ENCODE data around the gene RIMBP2.

Gene RIMBP2

GRCh38 chr12:130440411-130441080, 275.6 kb downstream of the RIMBP2 start:
- no peaks in the 10 kb centered on the region for H3K9me3 ChIP-seq (ENCODE audit: control insufficient read depth, low read length)
- H3K4me1 ChIP-seq: no peaks in the 10 kb centered on the region
- peaks cover 22% of the 10 kb centered on the region for H3K79me2 ChIP-seq
- no peak overlapping the region for H3K4me3 ChIP-seq (ENCODE audit: low read depth, low read length)
- no peak overlapping the region for H3K27ac ChIP-seq
- no peaks in the 10 kb centered on the region for H3K27me3 ChIP-seq (ENCODE audit: control insufficient read depth, insufficient read depth, low read length)
- H3K9ac ChIP-seq: no peak overlapping the region
- no peak overlapping the region for H3K4me2 ChIP-seq (ENCODE audit: low read length)
- no peak overlapping the region for H2AFZ ChIP-seq
- TF ChIP-seq, protein P1, sequence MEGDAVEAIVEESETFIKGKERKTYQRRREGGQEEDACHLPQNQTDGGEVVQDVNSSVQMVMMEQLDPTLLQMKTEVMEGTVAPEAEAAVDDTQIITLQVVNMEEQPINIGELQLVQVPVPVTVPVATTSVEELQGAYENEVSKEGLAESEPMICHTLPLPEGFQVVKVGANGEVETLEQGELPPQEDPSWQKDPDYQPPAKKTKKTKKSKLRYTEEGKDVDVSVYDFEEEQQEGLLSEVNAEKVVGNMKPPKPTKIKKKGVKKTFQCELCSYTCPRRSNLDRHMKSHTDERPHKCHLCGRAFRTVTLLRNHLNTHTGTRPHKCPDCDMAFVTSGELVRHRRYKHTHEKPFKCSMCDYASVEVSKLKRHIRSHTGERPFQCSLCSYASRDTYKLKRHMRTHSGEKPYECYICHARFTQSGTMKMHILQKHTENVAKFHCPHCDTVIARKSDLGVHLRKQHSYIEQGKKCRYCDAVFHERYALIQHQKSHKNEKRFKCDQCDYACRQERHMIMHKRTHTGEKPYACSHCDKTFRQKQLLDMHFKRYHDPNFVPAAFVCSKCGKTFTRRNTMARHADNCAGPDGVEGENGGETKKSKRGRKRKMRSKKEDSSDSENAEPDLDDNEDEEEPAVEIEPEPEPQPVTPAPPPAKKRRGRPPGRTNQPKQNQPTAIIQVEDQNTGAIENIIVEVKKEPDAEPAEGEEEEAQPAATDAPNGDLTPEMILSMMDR (IDR thresholded peaks at IDR 0.05): no peak
- no peaks in the 10 kb centered on the region for H3K36me3 ChIP-seq (ENCODE audit: control insufficient read depth, insufficient read depth, low read length)

DNA sequence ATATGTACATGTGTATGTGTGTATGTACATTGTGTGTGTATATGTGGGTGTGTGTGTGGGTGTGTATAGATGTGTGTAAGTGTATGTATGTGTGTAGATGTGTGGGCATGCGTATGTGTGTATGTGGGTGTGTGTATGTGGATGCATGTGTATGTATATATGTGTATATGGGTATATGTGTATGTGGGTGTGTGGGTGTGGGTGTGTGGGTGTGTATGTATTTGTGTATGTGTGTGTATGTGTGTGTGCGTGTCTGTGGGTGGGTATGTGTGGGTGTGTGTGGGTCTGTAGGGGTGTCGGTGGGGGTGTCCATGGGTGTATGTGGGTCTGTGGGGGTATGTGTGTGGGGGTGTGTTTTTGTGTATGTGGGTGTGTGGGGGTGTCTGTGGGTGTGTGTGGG, 276.8 kb downstream of the RIMBP2 start:
- Histone ChIP-seq H3K4me3 (ENCODE audit: low read depth, low read length) (no peak overlapping the region), H3K27ac (no peak overlapping the region)
- TF ChIP-seq, protein P1 (IDR thresholded peaks at IDR 0.05): no peak

DNA sequence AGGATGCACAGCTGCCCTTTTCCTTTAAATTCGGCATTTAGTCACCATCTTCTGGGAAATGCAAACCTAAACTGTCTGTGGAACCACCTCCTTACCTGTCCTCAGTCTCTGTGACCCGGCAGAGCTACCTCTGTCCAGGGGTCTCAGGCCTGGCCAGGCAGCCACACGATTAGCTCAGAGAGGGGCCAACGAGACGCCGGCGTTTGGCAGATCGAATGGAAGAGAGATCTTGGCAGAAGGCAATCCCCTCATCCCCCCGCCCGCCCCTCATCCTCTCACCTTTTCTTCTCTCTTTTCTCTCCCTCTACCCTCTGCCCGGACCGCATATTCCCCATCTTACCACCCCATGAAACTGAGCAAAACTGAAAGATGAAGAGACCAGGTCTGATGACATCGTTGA, 277.4 kb downstream of the RIMBP2 start:
- Histone ChIP-seq H3K27me3 (ENCODE audit: control insufficient read depth, insufficient read depth, low read length) (no peaks in the 10 kb centered on the region), H3K36me3 (ENCODE audit: control insufficient read depth, insufficient read depth, low read length) (no peaks in the 10 kb centered on the region), H2AFZ (no peak overlapping the region), H3K27ac (no peak overlapping the region), H3K79me2 (peaks cover 22% of the 10 kb centered on the region), H3K9me3 (ENCODE audit: control insufficient read depth, low read length) (no peaks in the 10 kb centered on the region), H3K4me2 (ENCODE audit: low read length) (no peak overlapping the region), H3K4me3 (ENCODE audit: low read depth, low read length) (no peak overlapping the region), H3K4me1 (no peaks in the 10 kb centered on the region), H3K9ac (no peak overlapping the region)
- TF ChIP-seq, protein P1 (IDR thresholded peaks at IDR 0.05): no peak

More for the DNA sequence above, 276.8 kb downstream of the RIMBP2 start:
- Histone ChIP-seq H2AFZ (no peak overlapping the region), H3K9ac (no peak overlapping the region), H3K27me3 (ENCODE audit: control insufficient read depth, insufficient read depth, low read length) (no peaks in the 10 kb centered on the region), H3K4me1 (no peaks in the 10 kb centered on the region), H3K36me3 (ENCODE audit: control insufficient read depth, insufficient read depth, low read length) (no peaks in the 10 kb centered on the region), H3K9me3 (ENCODE audit: control insufficient read depth, low read length) (no peaks in the 10 kb centered on the region), H3K4me2 (ENCODE audit: low read length) (no peak overlapping the region), H3K79me2 (peaks cover 22% of the 10 kb centered on the region)

GRCh38 chr12:130438243-130438620, 277.9 kb downstream of the RIMBP2 start:
- Histone ChIP-seq H3K9me3 (ENCODE audit: control insufficient read depth, low read length) (no peaks in the 10 kb centered on the region), H2AFZ (no peak overlapping the region), H3K9ac (no peak overlapping the region), H3K79me2 (peaks cover 22% of the 10 kb centered on the region), H3K4me3 (ENCODE audit: low read depth, low read length) (no peak overlapping the region), H3K27me3 (ENCODE audit: control insufficient read depth, insufficient read depth, low read length) (no peaks in the 10 kb centered on the region), H3K4me2 (ENCODE audit: low read length) (no peak overlapping the region), H3K4me1 (peaks cover 1% of the 10 kb centered on the region), H3K36me3 (ENCODE audit: control insufficient read depth, insufficient read depth, low read length) (no peaks in the 10 kb centered on the region), H3K27ac (no peak overlapping the region)
- TF ChIP-seq, protein P1 (IDR thresholded peaks at IDR 0.05): no peak

Measured in parathyroid adenoma (tissue), 2 donors.